Ureter (tissue), 1 donor: ENCODE data around the gene KHDRBS1. TPM values are rescaled to one million over a fixed set of nuclear protein-coding genes. Genes with fewer than 3 reads are reported as not detected.
A peak's percentile ranks its signal among the peaks of the same experiment; 100 is the strongest.
"Not testable (repeated sequence)": the region's sequence is repeated elsewhere in the genome, so short reads cannot be mapped to it uniquely, and the experiment has no call there.

ENCODE experiments used
- DNase-seq: peaks from one replicate; pipeline ENCODE4 v3.0.0-alpha.2; 2020; ENCODE audit warnings: low spot score
- total RNA-seq: library from RNA; stranded (reverse); gene quantifications from one replicate; pipeline ENCODE4 v1.2.4, GENCODE V29; 2023
- donor health status: DM: yes; HTN: yes; CAD: no.

KHDRBS1 gene
- total RNA-seq, 1 donor from 2014 or later, result 139 TPM

DNA sequence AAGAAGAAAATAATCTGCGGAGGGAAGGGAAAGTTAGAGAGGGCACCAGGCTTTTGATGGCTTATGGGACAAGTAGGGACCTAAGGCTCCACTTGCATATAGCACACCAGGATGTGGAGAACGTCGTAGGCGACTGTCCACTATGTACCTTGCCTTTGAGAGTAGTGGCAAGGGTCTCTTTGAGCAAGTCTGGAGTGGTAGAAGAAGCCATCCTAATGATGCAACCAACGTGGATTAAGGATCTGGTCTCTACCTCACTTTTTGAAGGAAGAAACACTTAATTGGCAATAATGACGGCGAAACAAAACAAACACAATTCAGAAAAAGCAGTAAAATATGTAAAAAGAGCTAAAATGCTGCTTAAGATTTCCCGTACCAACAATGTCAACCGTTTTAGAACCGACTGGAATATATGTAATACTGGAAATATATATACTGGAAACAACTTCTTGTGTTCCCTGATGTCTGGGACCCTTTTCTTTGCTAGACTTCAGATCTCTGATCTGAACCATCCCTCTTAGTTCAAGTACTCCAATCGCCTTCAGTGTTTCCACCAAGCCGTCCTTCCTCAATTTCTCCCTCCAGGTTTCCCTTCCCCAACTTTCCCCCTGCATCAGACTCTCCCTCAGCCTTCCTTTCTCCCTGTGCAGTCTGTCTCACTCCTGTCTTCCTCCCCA, 821 bp upstream of the KHDRBS1 start:
- no peak for DNase-seq

- peak; percentile 60 for DNase-seq
Observed at GRCh38 chr1:32014199-32014947, 705 bp downstream of the KHDRBS1 start.

GRCh38 chr1:32014948-32015273, 1.2 kb downstream of the KHDRBS1 start:
- DNase-seq, result no peak

DNA sequence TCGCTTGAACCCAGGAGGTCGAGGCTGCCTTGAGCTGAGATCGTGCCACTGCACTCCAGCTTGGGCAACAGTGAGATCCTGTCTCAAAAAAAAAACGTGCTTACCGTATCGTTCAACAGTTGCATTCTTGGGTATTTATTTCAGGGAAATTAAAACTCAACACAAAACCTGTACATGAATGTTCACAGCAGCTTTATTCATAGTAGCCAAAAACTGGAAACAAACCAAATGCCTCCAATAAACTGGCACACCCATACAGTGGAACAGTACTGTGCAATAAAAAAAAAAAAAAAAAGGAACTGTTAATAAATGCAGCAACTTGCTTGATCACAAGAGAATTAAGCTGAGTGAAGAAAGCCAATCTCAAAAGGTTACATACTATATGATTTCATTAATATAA, 6.7 kb downstream of the KHDRBS1 start:
- DNase-seq, result no peak

GRCh38 chr1:32021574-32022018, 7.9 kb downstream of the KHDRBS1 start:
- not testable (repeated sequence) for DNase-seq

GRCh38 chr1:32023351-32023750, 9.7 kb downstream of the KHDRBS1 start:
- no peak for DNase-seq

- DNase-seq, result no peak
Observed at GRCh38 chr1:32025515-32025914, 11.8 kb downstream of the KHDRBS1 start.

DNA sequence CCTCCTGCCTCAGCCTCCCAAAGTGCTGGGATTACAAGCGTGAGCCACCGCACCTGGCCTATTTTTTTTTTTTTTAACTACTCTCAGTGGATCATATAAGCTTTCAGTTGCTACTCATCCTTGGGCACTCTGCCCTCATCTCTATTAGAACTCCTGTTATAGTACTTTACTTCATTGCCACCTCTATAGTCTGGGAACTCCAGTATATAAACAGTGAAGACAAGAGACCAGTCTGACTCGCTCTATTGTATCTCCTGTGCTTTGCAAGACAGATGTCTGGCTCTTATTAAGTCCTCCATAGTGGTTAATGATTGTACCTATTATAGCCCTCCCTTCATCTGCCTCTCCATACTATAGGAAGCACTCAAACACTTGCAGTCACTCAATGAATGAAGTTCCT, 15.1 kb downstream of the KHDRBS1 start:
- DNase-seq, result no peak

DNA sequence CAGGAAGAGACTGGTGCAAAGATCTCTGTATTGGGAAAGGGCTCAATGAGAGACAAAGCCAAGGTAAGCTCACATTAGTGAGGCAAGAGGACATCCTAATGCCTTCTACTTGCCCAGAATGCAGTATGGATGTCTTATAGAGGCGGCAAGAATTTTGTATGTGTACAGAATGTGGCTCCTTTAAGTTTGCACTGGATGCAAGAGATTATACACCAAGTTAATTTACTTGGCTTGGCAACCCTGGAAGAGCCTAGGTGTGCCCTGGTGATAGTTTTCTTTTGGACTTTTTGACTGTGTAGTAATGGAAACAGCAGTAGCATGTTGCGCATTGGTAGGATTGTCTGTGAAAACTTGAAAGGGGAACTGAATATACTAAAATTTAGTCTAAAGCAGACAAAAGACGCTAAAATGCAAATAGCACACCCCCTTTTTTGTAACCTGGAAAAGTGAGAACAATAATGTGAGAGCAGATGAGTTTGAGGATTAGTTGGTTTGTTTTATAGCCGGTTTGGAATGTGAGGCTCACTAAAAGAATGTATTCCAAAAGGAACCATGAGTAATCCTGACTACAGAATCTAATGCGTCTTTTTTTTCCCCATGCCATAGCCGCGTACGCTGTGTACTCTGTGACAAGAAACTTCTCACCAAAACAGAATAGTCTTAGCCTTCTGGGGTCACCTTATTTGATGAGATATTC, 18.1 kb downstream of the KHDRBS1 start:
- no peak for DNase-seq

- no peak for DNase-seq
Observed at GRCh38 chr1:32032275-32032615, 18.6 kb downstream of the KHDRBS1 start.

DNA sequence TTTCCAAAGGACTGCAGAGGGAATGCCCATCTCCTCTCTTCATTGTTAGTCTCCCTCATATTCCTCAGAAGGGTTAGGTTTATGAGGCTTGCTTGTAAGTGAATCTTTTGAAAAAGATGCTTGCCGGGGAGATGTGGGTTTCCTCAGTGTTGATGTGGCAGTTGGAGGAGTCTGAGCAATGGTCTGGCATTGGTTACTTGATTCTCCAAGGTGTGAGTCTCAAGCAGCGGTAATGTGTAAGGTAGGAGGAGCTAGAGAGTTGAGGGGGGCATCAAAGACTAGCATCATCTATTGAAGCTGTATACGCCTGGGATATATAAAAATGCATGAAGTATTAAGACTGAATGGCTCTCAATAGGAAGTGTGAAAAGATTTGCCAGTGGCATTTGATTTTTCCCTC, 21.5 kb downstream of the KHDRBS1 start:
- DNase-seq, result no peak

DNA sequence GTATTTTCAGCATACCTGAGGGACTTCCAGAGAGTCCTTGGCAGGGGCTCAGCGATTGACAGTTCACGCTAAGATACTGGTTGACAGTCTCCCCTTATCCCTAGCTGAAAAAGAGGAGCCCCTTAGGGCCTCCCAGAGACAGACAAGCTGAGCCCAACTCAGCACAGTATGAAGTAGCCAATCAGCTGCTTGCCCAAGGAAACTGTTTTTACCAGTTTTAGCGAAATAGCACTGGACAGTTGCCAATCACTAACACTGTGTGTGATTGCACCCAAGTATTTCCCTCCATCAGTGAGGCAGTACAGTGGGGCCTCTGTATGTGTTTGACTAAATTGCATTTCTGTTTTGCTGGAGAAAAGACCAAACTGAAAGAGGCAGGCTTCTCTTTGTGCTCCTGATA, 27.0 kb downstream of the KHDRBS1 start:
- no peak for DNase-seq

DNA sequence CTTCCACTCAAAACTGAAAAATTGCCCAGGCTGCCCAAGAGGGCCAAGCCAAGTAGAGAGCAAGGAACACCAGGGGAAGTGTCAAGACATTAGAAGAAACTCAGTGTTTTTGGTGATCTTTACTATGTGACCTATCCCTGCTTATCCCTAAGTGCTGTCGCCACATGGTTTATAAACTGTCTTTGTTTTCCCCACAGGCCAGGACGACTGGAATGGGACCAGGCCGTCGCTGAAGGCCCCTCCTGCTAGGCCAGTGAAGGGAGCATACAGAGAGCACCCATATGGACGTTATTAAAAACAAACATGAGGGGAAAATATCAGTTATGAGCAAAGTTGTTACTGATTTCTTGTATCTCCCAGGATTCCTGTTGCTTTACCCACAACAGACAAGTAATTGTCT, 28.7 kb downstream of the KHDRBS1 start:
- DNase-seq, result no peak

GRCh38 chr1:32044234-32044633, 30.6 kb downstream of the KHDRBS1 start:
- DNase-seq, result no peak

GRCh38 chr1:32045772-32046171, 32.1 kb downstream of the KHDRBS1 start:
- DNase-seq, result no peak

DNA sequence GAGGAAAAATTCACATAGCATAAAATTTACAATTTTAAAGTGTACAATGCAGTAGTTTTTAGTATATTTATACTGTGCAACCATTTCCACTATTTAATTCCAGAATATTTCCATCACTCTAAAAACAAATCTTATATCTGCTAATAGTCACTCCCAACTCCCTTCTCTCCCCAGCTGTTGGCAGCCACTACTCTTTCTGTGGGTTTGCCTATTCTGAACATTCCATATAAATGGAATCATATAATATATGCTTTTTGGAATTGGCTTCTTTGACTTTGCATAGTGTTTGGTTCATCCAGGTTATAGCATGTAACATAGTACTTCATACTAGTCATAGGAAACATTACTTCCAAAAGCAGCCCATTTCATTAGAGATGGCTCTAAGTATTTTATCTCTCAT, 34.0 kb downstream of the KHDRBS1 start:
- no peak for DNase-seq

- no peak for DNase-seq
Observed at GRCh38 chr1:32048440-32048839, 34.8 kb downstream of the KHDRBS1 start.

- DNase-seq, result no peak
Observed at GRCh38 chr1:32051706-32052105, 38.0 kb downstream of the KHDRBS1 start.

- DNase-seq, result no peak
Observed at GRCh38 chr1:32052887-32053286, 39.2 kb downstream of the KHDRBS1 start.

DNA sequence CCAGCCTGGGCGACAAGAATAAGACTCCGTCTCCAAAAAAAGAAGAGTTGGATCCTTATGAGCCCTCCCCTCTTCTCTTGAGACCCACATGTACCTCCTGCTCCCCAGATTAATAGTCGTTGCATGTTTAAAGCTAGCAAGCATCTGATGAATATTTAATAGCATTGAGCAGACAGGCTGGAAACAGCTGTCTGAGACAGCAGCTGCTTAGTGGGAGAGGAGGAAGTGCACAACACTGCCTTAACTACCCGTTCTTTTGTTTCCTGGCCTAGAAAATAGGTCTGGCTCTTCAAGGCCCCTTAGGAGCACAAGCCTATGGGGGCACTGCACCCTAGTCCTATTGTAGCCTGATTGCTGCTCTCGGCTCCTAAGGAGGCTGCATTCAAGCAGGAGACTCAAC, 41.7 kb downstream of the KHDRBS1 start:
- no peak for DNase-seq

DNA sequence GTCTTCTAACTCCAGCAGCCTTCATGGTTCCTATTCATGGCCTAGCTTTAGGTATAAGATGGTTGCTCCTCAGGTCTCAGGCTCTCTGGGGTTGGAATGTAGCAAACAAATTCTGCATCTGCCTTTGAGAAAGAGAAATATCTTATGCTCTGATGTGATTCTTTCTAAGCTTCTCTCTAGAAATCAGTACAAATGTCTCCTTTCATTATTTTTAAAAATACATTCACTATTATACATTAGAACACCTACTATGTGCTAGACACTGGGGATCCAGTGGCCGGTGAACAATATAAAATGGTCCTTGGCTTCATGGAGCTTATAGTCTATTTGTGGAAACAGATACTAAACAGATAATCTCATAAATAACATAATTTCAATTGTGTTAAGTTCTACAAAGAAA, 42.9 kb downstream of the KHDRBS1 start:
- DNase-seq, result no peak

GRCh38 chr1:32060914-32061313, 47.2 kb downstream of the KHDRBS1 start:
- DNase-seq, result no peak

DNA sequence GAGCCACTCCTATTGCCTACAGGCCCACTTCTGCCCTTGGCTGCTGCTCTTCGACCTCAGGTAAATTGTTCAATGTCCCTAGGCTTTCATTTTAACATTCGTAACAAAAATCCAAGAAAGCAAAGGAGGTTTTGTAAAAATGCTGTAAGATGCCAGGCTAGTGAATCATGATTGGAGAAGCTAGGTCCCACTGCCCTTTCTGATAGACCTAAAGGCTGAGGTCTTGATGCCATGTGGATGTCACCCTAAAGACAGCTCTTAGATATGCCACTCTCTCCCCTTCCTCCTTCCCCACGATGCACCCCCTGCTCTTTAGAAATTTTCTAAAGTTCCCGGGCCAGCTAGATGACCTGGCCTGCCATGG, 49.2 kb downstream of the KHDRBS1 start:
- no peak for DNase-seq
